GM12892 (cell line): ENCODE results near the gene GLP1R.
"Not testable (repeated sequence)": the region's sequence is repeated elsewhere in the genome, so short reads cannot be mapped to it uniquely, and the experiment has no call there.

Experiments
- DNase-seq: peaks from one replicate; pipeline ENCODE4 v3.0.0; 2011; ENCODE audit not compliant: insufficient read length
- FAIRE-seq: peaks from 2 replicates; lab custom pipeline; 2011; peaks lifted over from hg19 to GRCh38; lab: Jason Lieb, UNC
- POLR2A ChIP-seq: IDR thresholded peaks from 2 replicates; pipeline ENCODE4 v1.6.1; 2011; ENCODE audit warnings: low read depth, low read length, control low read depth
- POLR2AphosphoS5 ChIP-seq: IDR thresholded peaks from 2 replicates; pipeline ENCODE4 v1.6.1; 2011; ENCODE audit warnings: low read depth, low read length, control low read depth
- TAF1 ChIP-seq: IDR thresholded peaks from 2 replicates; pipeline ENCODE4 v1.6.1; 2011; ENCODE audit warnings: low read depth, mild to moderate bottlenecking, control low read depth, low read length, borderline replicate concordance

GLP1R gene

DNA sequence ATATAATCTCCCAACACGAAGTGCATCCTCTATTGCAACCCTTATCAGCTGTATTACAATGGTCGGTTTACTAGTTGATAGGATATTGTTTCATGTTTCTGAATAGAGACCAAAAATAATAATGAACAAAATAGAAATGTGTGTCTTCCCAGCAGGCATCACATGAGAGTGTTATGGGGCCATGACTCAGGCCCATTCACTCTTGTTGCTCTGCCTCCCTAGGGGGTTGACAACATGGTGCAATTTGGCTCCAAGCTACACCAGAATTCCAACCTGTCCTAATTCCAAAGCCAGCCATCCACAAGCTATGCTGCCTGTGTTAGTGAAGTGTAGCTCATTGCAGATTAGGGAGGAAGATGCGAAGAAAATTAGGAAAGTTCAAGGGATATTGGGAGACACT is 79.5 kb downstream of the GLP1R start:
- TF ChIP-seq TAF1 (no peak), POLR2AphosphoS5 (no peak), POLR2A (no peak)
- FAIRE-seq (no peak), DNase-seq (no peak)

DNA sequence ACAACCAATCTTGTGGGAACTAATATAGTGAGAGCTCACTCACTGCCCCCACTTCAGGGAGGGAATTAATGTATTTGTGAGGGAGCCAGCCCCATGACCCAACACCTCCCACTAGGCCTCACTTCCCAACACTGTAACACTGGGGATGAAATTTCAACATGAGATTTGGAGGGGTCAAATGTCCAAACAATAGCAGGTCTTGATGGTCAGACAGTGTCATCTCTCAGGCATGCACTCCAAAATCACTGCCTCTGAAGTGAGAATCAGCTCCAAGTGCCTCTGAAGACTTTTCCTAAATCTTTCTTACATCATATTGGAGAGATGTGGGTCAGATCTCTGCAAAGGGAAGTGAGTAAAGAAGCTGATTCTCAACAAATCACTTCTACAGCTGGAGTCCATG is 80.3 kb downstream of the GLP1R start:
- FAIRE-seq = no peak
- TF ChIP-seq TAF1 (no peak), POLR2A (no peak), POLR2AphosphoS5 (no peak)

DNA sequence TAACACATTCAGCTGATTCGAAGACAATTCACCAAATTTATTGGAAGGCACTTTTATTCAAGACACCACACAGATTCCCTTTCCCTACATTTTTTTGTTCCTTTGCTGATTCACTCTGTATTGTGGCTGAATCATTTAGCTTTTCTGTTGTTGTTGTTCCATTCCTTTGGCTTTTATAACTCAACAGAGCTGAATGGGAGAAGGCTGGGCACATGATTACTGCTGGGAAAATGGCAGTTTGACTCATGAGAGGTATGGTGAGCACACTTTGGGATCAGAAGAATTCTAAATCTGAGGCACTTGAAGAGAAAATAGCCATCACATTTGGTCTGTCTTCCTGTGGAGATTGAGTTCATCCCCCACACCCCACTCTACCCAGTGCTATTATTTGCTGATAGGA is 82.1 kb downstream of the GLP1R start:
- TF ChIP-seq TAF1 = no peak
- TF ChIP-seq POLR2A = no peak
- TF ChIP-seq POLR2AphosphoS5 = no peak
- FAIRE-seq (no peak), DNase-seq (no peak)

More for the DNA sequence above, 80.3 kb downstream of the GLP1R start:
- DNase-seq = no peak

DNA sequence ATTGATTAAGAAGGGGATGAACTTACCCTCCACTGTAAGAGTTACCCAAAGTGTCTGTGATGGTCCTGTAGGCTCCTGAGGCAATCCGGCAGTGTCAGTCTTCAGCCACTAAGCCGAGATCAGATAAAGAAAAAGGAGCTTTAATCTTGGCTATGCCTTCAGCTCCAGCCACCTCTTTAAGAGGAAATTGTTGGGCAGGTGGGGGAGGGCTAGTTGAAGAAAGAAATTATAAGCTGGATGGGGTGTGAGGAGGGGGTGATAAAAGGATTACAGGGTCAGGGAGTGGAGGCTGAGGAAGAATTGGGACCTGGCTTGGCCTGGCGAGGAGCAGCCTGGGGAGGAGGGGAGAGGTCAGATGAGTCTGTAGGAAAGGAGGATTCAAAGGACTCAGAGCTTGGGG is 86.2 kb downstream of the GLP1R start:
- not testable (repeated sequence) for DNase-seq, FAIRE-seq

DNA sequence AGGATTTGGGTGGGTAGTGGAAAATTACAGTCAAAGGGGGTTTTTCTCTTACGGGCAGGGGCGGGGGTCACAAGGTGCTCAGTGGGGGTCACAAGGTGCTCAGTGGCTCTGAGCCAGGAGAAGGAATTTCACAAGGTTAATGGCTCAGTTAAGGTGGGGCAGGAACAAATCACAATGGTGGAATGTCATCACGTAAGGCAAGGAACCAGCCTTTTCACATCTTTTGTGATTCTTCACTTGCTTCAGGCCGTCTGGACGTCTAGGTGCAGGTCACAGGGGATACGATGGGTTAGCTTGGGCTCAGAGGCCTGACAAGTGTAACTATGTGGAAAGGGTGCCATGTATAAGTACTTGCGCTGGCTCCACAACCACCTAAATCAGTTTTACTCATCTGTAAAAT is 87.6 kb downstream of the GLP1R start:
- FAIRE-seq, DNase-seq: not testable (repeated sequence)

DNA sequence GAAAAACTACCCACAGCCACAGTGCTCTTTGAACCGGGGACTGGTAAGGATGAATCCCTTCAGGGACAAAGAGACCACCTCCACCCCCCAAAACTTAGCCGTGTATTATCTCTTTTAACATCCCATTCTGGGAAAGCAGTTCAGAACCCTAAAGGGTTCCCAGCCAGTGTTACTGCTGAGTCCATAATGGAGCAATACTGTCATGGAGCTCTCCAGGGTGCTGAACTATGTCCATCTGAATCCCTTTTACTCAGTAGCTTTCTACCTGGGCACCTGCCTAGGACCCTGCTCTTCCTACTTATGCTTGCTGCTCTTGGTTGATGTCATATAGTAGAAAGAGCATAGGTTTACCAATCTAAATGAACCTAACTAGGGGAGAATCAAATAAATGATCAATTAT is 88.7 kb downstream of the GLP1R start:
- peak; percentile 14 for FAIRE-seq
- no peak for DNase-seq
- TF ChIP-seq POLR2A = no peak
- no peak for TF ChIP-seq POLR2AphosphoS5
- TF ChIP-seq TAF1 = no peak
